ENCODE results near the gene MOB3B.
A peak's percentile ranks its signal among the peaks of the same experiment; 100 is the strongest.

The MOB3B gene

GRCh38 chr9:27535701-27536118 lies 6.1 kb upstream of the MOB3B start:
- Histone ChIP-seq H3K9me3 (ENCODE audit: control insufficient read depth, insufficient read depth, low read length) (no peaks in the 10 kb centered on the region), H3K9ac (ENCODE audit: low read depth, low read length) (no peak overlapping the region), H3K4me1 (ENCODE audit: insufficient read depth, low read length) (peaks cover 9% of the 10 kb centered on the region; the same call in 1 of the 2 replicates), H3K36me3 (ENCODE audit: insufficient read depth, low read length) (no peaks in the 10 kb centered on the region)

DNA sequence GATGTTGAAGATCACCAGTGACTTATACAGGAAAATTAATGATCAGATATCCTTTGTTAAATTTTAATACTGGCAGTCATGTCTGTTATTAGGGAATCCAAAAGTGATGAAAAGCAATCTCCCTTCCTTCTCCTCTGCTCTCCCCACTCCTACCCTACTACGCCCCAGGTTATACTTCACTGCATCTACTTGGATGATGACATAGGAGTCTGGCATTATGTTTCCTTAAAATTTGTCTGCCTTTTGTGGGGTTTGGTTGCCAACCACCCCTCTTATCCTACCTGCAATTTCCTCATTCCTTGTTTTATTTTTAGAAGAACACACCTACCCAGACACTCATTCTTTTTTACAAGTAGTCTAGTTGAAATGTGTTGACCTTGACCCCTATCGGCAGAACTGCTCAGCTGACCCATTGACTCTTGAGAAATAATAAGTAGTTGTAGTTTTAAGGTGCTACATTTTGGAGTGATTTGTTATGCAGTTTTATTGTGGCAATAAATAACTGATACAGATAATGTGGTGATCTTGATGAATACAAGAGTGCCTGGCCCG lies 5.1 kb upstream of the MOB3B start:
- peaks cover 9% of the 10 kb centered on the region; the same call in 1 of the 2 replicates for H3K4me1 ChIP-seq (ENCODE audit: insufficient read depth, low read length)
- H3K9ac ChIP-seq (ENCODE audit: low read depth, low read length), result no peak overlapping the region
- H3K9me3 ChIP-seq (ENCODE audit: control insufficient read depth, insufficient read depth, low read length), result no peaks in the 10 kb centered on the region
- no peaks in the 10 kb centered on the region for H3K36me3 ChIP-seq (ENCODE audit: insufficient read depth, low read length)

DNA sequence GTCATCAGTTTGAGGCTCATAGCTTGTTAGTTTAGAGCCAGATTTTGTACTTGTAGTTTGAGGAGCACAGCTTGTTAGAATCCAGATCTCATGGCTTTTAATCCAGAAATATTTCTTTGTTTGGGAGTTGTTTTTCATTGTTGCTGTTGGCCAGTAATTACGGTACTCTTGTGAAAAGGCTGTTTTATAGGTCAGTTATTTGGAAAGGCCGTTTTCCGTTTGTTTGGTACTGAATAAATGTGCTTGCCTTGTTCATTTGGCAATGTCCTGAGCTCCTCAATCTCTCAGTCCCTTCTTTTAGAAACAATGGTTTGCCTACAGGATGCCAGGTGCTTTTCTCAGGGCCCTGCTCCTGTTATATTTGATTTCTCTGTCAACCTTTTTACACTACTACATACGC lies 4.5 kb upstream of the MOB3B start:
- Histone ChIP-seq H3K9ac (ENCODE audit: low read depth, low read length) (no peak overlapping the region), H3K9me3 (ENCODE audit: control insufficient read depth, insufficient read depth, low read length) (no peaks in the 10 kb centered on the region), H3K36me3 (ENCODE audit: insufficient read depth, low read length) (no peaks in the 10 kb centered on the region), H3K4me1 (ENCODE audit: insufficient read depth, low read length) (peaks cover 9% of the 10 kb centered on the region; the same call in 1 of the 2 replicates)

DNA sequence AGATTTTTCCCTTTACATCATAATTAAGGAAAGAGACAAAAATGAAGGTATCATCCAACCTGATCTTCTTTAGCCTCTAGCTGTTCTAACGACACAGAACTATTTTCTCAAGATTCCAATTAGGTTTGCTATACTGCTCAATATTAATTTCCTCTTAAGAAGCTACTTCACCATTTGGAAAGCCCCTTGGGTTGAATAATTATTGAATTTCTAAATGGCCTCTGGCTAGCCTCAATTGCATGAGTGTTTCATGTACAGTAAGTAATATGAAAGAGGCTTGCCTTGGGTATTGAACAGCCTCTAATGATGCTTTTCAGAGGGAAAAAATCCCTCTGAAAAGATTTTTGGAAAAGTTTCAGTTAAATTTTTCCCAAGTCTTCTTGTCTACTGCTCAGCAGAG lies 3.7 kb upstream of the MOB3B start:
- Histone ChIP-seq H3K36me3 (ENCODE audit: insufficient read depth, low read length) (no peaks in the 10 kb centered on the region), H3K9me3 (ENCODE audit: control insufficient read depth, insufficient read depth, low read length) (no peaks in the 10 kb centered on the region), H3K4me1 (ENCODE audit: insufficient read depth, low read length) (peaks cover 9% of the 10 kb centered on the region; the same call in 1 of the 2 replicates), H3K9ac (ENCODE audit: low read depth, low read length) (no peak overlapping the region)

DNA sequence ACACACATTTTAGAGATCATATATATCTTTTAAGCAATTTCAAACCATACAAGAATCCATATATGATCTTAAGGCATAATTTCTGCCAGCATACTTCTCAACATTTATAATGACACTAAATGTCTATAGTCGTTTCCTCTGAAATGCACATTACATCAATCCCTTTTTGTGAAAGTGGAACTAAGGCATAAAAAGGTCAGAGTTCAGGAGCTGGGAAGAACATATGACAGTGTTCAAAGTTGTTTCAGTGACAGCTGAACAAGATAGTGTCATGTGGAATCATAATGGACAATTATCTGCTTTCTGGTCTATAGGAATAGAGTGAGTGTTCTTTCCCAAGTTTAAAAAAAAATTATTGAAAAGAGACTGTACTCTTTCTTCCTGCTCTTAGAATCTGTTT lies 2.4 kb upstream of the MOB3B start:
- no peaks in the 10 kb centered on the region for H3K9me3 ChIP-seq (ENCODE audit: control insufficient read depth, insufficient read depth, low read length)
- H3K4me1 ChIP-seq (ENCODE audit: insufficient read depth, low read length), result peaks cover 9% of the 10 kb centered on the region; the same call in 1 of the 2 replicates
- no peak overlapping the region for H3K9ac ChIP-seq (ENCODE audit: low read depth, low read length)
- H3K36me3 ChIP-seq (ENCODE audit: insufficient read depth, low read length), result no peaks in the 10 kb centered on the region

GRCh38 chr9:27530915-27531755 lies 1.5 kb upstream of the MOB3B start:
- peaks cover 2% of the 10 kb centered on the region for H3K4me1 ChIP-seq (ENCODE audit: insufficient read depth, low read length)
- H3K36me3 ChIP-seq (ENCODE audit: insufficient read depth, low read length), result no peaks in the 10 kb centered on the region
- H3K9me3 ChIP-seq (ENCODE audit: control insufficient read depth, insufficient read depth, low read length), result no peaks in the 10 kb centered on the region
- no peak overlapping the region for H3K9ac ChIP-seq (ENCODE audit: low read depth, low read length)

DNA sequence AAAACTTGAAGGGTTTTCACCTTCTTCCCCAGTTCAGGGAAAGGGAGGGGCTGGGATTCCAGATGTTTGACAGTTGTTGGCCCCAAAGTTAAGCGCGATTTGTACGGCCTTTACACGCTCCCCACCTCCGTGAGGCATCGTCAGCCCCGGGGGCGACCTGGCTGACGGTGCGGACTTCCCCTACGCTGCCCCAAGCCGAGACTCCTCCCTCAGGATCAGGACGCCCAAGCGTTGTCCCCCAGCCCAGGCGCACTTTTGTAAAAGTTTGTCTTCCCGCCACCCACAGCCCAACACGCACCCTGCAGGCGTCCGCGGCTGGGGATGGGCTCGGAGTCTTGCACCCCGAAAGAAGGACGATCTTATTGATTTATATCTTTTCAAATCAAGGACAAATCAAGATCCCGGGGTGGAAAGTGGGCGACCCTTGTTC lies 713 bp downstream of the MOB3B start:
- H3K9ac ChIP-seq (ENCODE audit: low read depth, low read length), result peak overlapping the region; percentile 85
- no peaks in the 10 kb centered on the region for H3K9me3 ChIP-seq (ENCODE audit: control insufficient read depth, insufficient read depth, low read length)
- H3K36me3 ChIP-seq (ENCODE audit: insufficient read depth, low read length), result no peaks in the 10 kb centered on the region
- H3K4me1 ChIP-seq (ENCODE audit: insufficient read depth, low read length), result no peaks in the 10 kb centered on the region; the same call in none of the 2 replicates

DNA sequence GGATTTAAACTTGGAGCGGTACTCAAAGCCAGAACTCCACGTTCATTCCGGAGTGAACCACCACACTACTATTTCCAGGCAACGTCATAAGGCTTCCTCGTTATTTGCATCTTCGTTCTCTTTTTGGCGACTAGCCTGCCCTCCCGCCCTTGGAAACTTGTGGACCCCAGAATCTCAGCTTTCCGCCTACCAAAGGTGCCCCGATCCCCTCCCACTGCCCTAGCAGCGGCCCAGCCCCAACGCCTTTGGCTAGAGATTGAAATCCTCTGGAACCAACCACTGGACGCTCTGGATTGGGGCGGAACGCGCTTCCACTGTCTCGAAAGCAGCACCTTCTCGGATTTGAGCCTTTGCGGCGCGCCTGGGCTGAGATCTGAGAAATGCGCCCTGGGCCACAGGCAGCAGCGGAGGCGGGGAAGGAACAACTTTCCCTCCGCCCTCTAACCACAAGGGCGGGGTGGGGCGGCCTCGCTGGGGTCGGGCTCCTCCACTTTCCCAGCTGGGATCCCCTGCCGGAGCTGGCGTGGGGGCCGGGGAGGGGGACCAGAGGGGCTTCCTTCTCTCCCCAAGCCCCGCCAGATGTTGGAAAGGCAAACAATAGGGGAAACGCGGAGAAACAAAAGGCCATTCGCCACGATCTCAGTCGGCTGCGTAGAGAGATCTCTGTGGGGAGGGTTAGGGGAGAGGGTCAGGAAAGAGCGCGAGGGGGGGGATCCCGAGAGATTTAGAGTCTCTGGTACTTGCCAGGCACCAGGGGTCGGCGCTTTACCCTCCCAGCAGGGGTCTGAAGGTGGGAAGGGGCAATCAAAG lies 1.3 kb downstream of the MOB3B start:
- Histone ChIP-seq H3K36me3 (ENCODE audit: insufficient read depth, low read length) (no peaks in the 10 kb centered on the region), H3K9ac (ENCODE audit: low read depth, low read length) (peak overlapping the region; percentile 85), H3K4me1 (ENCODE audit: insufficient read depth, low read length) (peaks cover 5% of the 10 kb centered on the region), H3K9me3 (ENCODE audit: control insufficient read depth, insufficient read depth, low read length) (no peaks in the 10 kb centered on the region)

GRCh38 chr9:27527702-27528075 lies 1.9 kb downstream of the MOB3B start:
- peaks cover 10% of the 10 kb centered on the region for H3K4me1 ChIP-seq (ENCODE audit: insufficient read depth, low read length)
- H3K9ac ChIP-seq (ENCODE audit: low read depth, low read length), result peak overlapping the region; percentile 85
- no peaks in the 10 kb centered on the region for H3K9me3 ChIP-seq (ENCODE audit: control insufficient read depth, insufficient read depth, low read length)
- H3K36me3 ChIP-seq (ENCODE audit: insufficient read depth, low read length), result no peaks in the 10 kb centered on the region

DNA sequence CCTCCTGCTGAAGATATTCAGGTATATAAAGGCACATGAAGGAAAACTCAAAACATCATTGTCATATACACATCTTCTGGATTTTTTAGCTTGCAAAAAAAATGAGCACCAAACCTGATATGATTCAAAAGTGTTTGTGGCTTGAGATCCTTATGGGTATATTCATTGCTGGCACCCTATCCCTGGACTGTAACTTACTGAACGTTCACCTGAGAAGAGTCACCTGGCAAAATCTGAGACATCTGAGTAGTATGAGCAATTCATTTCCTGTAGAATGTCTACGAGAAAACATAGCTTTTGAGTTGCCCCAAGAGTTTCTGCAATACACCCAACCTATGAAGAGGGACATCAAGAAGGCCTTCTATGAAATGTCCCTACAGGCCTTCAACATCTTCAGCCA lies 5.4 kb downstream of the MOB3B start, which contains the start of gene IFNK:
TSS of gene IFNK (plus strand) at position 55 of the 400 bp plus-strand sequence. CDS start at position 102, 47 bp downstream.
- no peak within 1 kb of the TSS for H3K9ac ChIP-seq (ENCODE audit: low read depth, low read length)
- peaks cover 23% of the 10 kb centered on the region for H3K4me1 ChIP-seq (ENCODE audit: insufficient read depth, low read length)
- H3K36me3 ChIP-seq (ENCODE audit: insufficient read depth, low read length), result no peaks in the 10 kb centered on the region
- no peaks in the 10 kb centered on the region for H3K9me3 ChIP-seq (ENCODE audit: control insufficient read depth, insufficient read depth, low read length)

DNA sequence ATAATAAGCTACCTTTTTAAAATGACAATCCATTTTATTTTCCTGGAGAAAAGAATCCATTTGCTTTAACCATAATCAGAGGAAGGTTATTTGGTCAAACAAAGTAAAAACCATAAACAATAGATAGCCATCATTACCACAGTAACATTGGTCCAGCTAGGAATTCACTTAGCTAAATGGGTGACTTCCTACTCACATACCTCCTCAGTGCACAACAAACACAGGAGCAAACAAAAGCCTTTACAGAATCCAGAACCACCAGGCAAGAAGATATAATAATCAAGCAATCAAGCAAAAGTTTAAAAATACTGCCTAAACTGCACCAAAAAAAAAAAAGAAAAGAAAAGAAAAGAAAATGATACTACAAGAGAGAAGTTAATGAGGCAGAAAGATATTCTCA lies 6.5 kb downstream of the MOB3B start:
- Histone ChIP-seq H3K9me3 (ENCODE audit: control insufficient read depth, insufficient read depth, low read length) (no peaks in the 10 kb centered on the region), H3K4me1 (ENCODE audit: insufficient read depth, low read length) (peaks cover 23% of the 10 kb centered on the region), H3K36me3 (ENCODE audit: insufficient read depth, low read length) (no peaks in the 10 kb centered on the region), H3K9ac (ENCODE audit: low read depth, low read length) (no peak overlapping the region)

GRCh38 chr9:27520986-27521385 lies 8.6 kb downstream of the MOB3B start:
- Histone ChIP-seq H3K36me3 (ENCODE audit: insufficient read depth, low read length) (no peaks in the 10 kb centered on the region), H3K9me3 (ENCODE audit: control insufficient read depth, insufficient read depth, low read length) (no peaks in the 10 kb centered on the region), H3K4me1 (ENCODE audit: insufficient read depth, low read length) (peaks cover 23% of the 10 kb centered on the region), H3K9ac (ENCODE audit: low read depth, low read length) (no peak overlapping the region)

- no peak overlapping the region for H3K9ac ChIP-seq (ENCODE audit: low read depth, low read length)
- H3K9me3 ChIP-seq (ENCODE audit: control insufficient read depth, insufficient read depth, low read length), result no peaks in the 10 kb centered on the region
- no peaks in the 10 kb centered on the region for H3K36me3 ChIP-seq (ENCODE audit: insufficient read depth, low read length)
- H3K4me1 ChIP-seq (ENCODE audit: insufficient read depth, low read length), result peaks cover 23% of the 10 kb centered on the region
Measured at GRCh38 chr9:27519466-27520465, 9.8 kb downstream of the MOB3B start.
